C1 segment of cervical spinal cord (tissue), 14 donors: ENCODE results near the gene PARS2.
A peak's percentile ranks its signal among the peaks of the same experiment; 100 is the strongest.

Experiments used
- DNase-seq, 14 donors: peaks; one replicate each; lab custom pipeline; 2025; lab: John Stamatoyannopoulos, UW

Gene PARS2

GRCh38 chr1:54764133-54764921 lies at the start of gene PARS2:
PARS2 (minus strand) TSS chr1:54764523; CDS start chr1:54759161, 5,362 bp downstream.
- DNase-seq = peak; percentile 55 to 99 (median 92)

GRCh38 chr1:54814126-54814498 lies 49.8 kb upstream of the PARS2 start:
- no peak for DNase-seq

GRCh38 chr1:54813485-54814125 lies 49.3 kb upstream of the PARS2 start:
- no peak for DNase-seq

GRCh38 chr1:54812801-54813484 lies 48.6 kb upstream of the PARS2 start:
- no peak for DNase-seq

- DNase-seq = no peak
These were observed 47.7 kb upstream of the PARS2 start for GRCh38 chr1:54811739-54812655.

- DNase-seq = no peak
These were observed 46.7 kb upstream of the PARS2 start for GRCh38 chr1:54811066-54811465.

GRCh38 chr1:54810153-54810942 lies 46.0 kb upstream of the PARS2 start:
- peak in 9 of 14 donors; percentile 8 to 63 (median 20) for DNase-seq

- DNase-seq = no peak
These were observed 45.3 kb upstream of the PARS2 start for GRCh38 chr1:54809496-54810074.

- no peak for DNase-seq
These were observed 44.3 kb upstream of the PARS2 start for GRCh38 chr1:54808443-54809207.

- DNase-seq = no peak
These were observed 43.4 kb upstream of the PARS2 start for GRCh38 chr1:54807756-54808155.

GRCh38 chr1:54806931-54807611 lies 42.7 kb upstream of the PARS2 start:
- no peak for DNase-seq

GRCh38 chr1:54805981-54806381 lies 41.7 kb upstream of the PARS2 start:
- no peak for DNase-seq

- DNase-seq = no peak
These were observed 41.1 kb upstream of the PARS2 start for GRCh38 chr1:54805466-54805865.

- no peak for DNase-seq
These were observed 40.3 kb upstream of the PARS2 start for GRCh38 chr1:54804471-54805132.

GRCh38 chr1:54803761-54804470 lies 39.6 kb upstream of the PARS2 start:
- DNase-seq = peak in 1 of 14 donors; percentile 73

GRCh38 chr1:54800899-54801759 lies 36.8 kb upstream of the PARS2 start, which contains the start of gene TTC22:
TTC22 (minus strand) TSS chr1:54801323; CDS start chr1:54801163, 160 bp downstream.
- peak in 1 of 14 donors; percentile 3 for DNase-seq
